ENCODE measurements around the gene SCYGR5. TPM values are rescaled to one million over a fixed set of nuclear protein-coding genes. Genes with fewer than 3 reads are reported as not detected.

Gene SCYGR5
- total and polyA plus RNA-seq, 4 donors: not detected

DNA sequence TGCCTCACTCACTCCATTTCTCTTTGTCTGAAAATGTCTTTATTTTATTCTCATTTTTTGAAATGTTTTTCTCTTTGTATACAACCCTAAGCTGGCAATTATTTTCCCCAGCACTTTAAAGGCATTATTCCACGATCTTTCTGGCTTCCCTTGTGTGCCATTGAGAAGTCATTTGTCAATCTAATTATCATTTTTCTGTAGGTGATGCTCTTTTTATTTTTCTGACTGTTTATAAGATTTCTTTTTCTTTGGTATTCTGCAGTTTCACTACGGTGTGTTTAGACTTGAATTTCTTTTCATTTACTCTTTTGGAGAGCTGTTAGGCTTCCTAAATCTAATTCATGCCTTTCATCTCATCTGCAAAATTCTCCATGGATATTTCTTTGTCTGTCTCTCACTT lies 41.2 kb upstream of the SCYGR5 start:
- H3K4me1 ChIP-seq (ENCODE audit: control insufficient read depth in 4 of 4, insufficient read depth in 4 of 4, low read length in 3 of 4): no peaks in the 10 kb centered on the region
- no peaks in the 10 kb centered on the region for H3K27me3 ChIP-seq (ENCODE audit: control insufficient read depth in 4 of 4, insufficient read depth in 4 of 4, low read length in 3 of 4)
- WGBS: 58% methylated on average over 2 of the region's 2 CpGs
- TF ChIP-seq NR2F2 (IDR thresholded peaks at IDR 0.05) (no peak), SP1 (IDR thresholded peaks at IDR 0.05) (no peak), FOXA2 (IDR thresholded peaks at IDR 0.05) (no peak), EGR1 (IDR thresholded peaks at IDR 0.05; ENCODE audit: low read depth in 2 of 2) (no peak), HNF4A (conservative IDR thresholded peaks at IDR 0.05) (no peak), RXRA (IDR thresholded peaks at IDR 0.05) (no peak), RAD21 (IDR thresholded peaks at IDR 0.05) (no peak), HNF4G (IDR thresholded peaks at IDR 0.05) (no peak), GABPA (IDR thresholded peaks at IDR 0.05 in 1 of 2, conservative IDR thresholded peaks at IDR 0.05 in 1 of 2) (no peak), YY1 (IDR thresholded peaks at IDR 0.05) (no peak)
- TF ChIP-seq, protein P1, sequence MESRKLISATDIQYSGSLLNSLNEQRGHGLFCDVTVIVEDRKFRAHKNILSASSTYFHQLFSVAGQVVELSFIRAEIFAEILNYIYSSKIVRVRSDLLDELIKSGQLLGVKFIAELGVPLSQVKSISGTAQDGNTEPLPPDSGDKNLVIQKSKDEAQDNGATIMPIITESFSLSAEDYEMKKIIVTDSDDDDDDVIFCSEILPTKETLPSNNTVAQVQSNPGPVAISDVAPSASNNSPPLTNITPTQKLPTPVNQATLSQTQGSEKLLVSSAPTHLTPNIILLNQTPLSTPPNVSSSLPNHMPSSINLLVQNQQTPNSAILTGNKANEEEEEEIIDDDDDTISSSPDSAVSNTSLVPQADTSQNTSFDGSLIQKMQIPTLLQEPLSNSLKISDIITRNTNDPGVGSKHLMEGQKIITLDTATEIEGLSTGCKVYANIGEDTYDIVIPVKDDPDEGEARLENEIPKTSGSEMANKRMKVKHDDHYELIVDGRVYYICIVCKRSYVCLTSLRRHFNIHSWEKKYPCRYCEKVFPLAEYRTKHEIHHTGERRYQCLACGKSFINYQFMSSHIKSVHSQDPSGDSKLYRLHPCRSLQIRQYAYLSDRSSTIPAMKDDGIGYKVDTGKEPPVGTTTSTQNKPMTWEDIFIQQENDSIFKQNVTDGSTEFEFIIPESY (IDR thresholded peaks at IDR 0.05): no peak
- TF ChIP-seq, protein P2, sequence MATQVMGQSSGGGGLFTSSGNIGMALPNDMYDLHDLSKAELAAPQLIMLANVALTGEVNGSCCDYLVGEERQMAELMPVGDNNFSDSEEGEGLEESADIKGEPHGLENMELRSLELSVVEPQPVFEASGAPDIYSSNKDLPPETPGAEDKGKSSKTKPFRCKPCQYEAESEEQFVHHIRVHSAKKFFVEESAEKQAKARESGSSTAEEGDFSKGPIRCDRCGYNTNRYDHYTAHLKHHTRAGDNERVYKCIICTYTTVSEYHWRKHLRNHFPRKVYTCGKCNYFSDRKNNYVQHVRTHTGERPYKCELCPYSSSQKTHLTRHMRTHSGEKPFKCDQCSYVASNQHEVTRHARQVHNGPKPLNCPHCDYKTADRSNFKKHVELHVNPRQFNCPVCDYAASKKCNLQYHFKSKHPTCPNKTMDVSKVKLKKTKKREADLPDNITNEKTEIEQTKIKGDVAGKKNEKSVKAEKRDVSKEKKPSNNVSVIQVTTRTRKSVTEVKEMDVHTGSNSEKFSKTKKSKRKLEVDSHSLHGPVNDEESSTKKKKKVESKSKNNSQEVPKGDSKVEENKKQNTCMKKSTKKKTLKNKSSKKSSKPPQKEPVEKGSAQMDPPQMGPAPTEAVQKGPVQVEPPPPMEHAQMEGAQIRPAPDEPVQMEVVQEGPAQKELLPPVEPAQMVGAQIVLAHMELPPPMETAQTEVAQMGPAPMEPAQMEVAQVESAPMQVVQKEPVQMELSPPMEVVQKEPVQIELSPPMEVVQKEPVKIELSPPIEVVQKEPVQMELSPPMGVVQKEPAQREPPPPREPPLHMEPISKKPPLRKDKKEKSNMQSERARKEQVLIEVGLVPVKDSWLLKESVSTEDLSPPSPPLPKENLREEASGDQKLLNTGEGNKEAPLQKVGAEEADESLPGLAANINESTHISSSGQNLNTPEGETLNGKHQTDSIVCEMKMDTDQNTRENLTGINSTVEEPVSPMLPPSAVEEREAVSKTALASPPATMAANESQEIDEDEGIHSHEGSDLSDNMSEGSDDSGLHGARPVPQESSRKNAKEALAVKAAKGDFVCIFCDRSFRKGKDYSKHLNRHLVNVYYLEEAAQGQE (IDR thresholded peaks at IDR 0.05): no peak
- TF ChIP-seq, protein P3, sequence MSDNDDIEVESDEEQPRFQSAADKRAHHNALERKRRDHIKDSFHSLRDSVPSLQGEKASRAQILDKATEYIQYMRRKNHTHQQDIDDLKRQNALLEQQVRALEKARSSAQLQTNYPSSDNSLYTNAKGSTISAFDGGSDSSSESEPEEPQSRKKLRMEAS (IDR thresholded peaks at IDR 0.05): no peak
- TF ChIP-seq, protein P4, sequence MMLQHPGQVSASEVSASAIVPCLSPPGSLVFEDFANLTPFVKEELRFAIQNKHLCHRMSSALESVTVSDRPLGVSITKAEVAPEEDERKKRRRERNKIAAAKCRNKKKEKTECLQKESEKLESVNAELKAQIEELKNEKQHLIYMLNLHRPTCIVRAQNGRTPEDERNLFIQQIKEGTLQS (IDR thresholded peaks at IDR 0.05): no peak
- DNase-seq (ENCODE audit: low spot score): no peak
- no peak overlapping the region for H3K27ac ChIP-seq (ENCODE audit: low read depth in 1 of 2, low read length in 2 of 2)
- peaks cover 0 to 4% (median 2%) of the 10 kb centered on the region in 4 donors for H3K9me3 ChIP-seq (ENCODE audit: control insufficient read depth in 4 of 4, low read length in 3 of 4)
- H3K9ac ChIP-seq (ENCODE audit: low read depth in 1 of 2, low read length in 2 of 2): no peak overlapping the region
- H3K36me3 ChIP-seq (ENCODE audit: control insufficient read depth in 4 of 4, insufficient read depth in 3 of 4, low read depth in 1 of 4, low read length in 3 of 4): no peaks in the 10 kb centered on the region
- no peak overlapping the region for H3K4me3 ChIP-seq (ENCODE audit: low read depth in 1 of 3, low read length in 3 of 3)

DNA sequence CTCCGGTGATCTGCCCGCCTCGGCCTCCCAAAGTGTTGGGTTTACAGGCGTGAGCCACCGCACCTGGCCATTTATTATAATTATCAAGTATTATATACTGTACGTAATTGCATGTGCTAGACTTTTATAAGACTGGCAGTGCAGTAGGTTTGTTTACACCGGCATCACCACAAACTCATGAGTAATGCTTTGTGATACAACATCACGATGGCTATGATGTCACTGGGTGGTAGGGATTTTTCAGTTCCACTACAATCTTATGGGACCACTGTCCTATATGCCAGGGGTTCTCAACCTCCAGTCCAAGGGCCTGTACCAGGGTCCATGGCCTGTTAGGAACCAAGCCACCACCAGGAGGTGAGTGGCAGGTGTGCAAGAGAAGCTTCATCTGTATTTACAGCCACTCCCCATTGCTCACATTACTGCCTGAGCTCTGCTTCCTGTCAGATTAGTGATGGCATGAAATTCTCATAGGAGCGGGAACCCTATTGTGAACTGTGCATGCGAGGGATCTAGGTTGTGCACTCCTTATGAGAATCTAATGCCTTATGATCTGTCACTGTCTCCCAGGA lies 39.9 kb upstream of the SCYGR5 start:
- 91% methylated on average over 10 of the region's 10 CpGs for WGBS
- Histone ChIP-seq H3K9me3 (ENCODE audit: control insufficient read depth in 4 of 4, low read length in 3 of 4) (peaks cover 0 to 4% (median 2%) of the 10 kb centered on the region in 4 donors), H3K4me3 (ENCODE audit: low read depth in 1 of 3, low read length in 3 of 3) (no peak overlapping the region), H3K27me3 (ENCODE audit: control insufficient read depth in 4 of 4, insufficient read depth in 4 of 4, low read length in 3 of 4) (no peaks in the 10 kb centered on the region), H3K27ac (ENCODE audit: low read depth in 1 of 2, low read length in 2 of 2) (no peak overlapping the region), H3K9ac (ENCODE audit: low read depth in 1 of 2, low read length in 2 of 2) (no peak overlapping the region), H3K4me1 (ENCODE audit: control insufficient read depth in 4 of 4, insufficient read depth in 4 of 4, low read length in 3 of 4) (no peaks in the 10 kb centered on the region), H3K36me3 (ENCODE audit: control insufficient read depth in 4 of 4, insufficient read depth in 3 of 4, low read depth in 1 of 4, low read length in 3 of 4) (no peaks in the 10 kb centered on the region)
- TF ChIP-seq SP1 (IDR thresholded peaks at IDR 0.05) (no peak), YY1 (IDR thresholded peaks at IDR 0.05) (no peak), HNF4G (IDR thresholded peaks at IDR 0.05) (no peak), HNF4A (conservative IDR thresholded peaks at IDR 0.05) (no peak), RAD21 (IDR thresholded peaks at IDR 0.05) (no peak), EGR1 (IDR thresholded peaks at IDR 0.05; ENCODE audit: low read depth in 2 of 2) (no peak)
- TF ChIP-seq, protein P1 (IDR thresholded peaks at IDR 0.05): no peak
- TF ChIP-seq, protein P2 (IDR thresholded peaks at IDR 0.05): no peak
- TF ChIP-seq, protein P5, sequence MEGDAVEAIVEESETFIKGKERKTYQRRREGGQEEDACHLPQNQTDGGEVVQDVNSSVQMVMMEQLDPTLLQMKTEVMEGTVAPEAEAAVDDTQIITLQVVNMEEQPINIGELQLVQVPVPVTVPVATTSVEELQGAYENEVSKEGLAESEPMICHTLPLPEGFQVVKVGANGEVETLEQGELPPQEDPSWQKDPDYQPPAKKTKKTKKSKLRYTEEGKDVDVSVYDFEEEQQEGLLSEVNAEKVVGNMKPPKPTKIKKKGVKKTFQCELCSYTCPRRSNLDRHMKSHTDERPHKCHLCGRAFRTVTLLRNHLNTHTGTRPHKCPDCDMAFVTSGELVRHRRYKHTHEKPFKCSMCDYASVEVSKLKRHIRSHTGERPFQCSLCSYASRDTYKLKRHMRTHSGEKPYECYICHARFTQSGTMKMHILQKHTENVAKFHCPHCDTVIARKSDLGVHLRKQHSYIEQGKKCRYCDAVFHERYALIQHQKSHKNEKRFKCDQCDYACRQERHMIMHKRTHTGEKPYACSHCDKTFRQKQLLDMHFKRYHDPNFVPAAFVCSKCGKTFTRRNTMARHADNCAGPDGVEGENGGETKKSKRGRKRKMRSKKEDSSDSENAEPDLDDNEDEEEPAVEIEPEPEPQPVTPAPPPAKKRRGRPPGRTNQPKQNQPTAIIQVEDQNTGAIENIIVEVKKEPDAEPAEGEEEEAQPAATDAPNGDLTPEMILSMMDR (IDR thresholded peaks at IDR 0.05; ENCODE audit: low read depth, low read length, missing input control): no peak
- TF ChIP-seq, protein P3 (IDR thresholded peaks at IDR 0.05): no peak
- no peak for DNase-seq (ENCODE audit: low spot score)
